PC-3 (cell line): ENCODE results near the gene SLC11A2. TPM values are rescaled to one million over a fixed set of nuclear protein-coding genes. Genes with fewer than 3 reads are reported as not detected.

ENCODE experiments used
- ATAC-seq: fragments of 200-7000 bp; cut with Tn5 transposase; 2 replicates; pipeline ENCODE4 v1.9.1; 2020; ENCODE audit warnings: mild to moderate bottlenecking, moderate library complexity
- BruUV-seq: library from RNA; stranded (reverse); fragments of 400-500 nt; replicated peaks from 2 replicates; lab custom pipeline; 2021; lab: Mats Ljungman, UMichigan
- CTCF ChIA-PET: fragments of 300-600 bp; sonication (Branson Sonifier 250); formaldehyde crosslinking; loops from one replicate; lab custom pipeline; 2022; ENCODE audit warnings: antibody characterized with exemption; lab: Charles Lee
- POLR2A ChIA-PET: fragments of 300-600 bp; sonication (Branson Sonifier 250); formaldehyde crosslinking; loops from one replicate; lab custom pipeline; 2022; ENCODE audit warnings: antibody characterized with exemption; ENCODE audit not compliant: unreplicated experiment; lab: Charles Lee
- DNase-seq: peaks from one replicate; pipeline ENCODE4 v3.0.0-alpha.2; 2015
- H2AFZ ChIP-seq: fragments of 300-600 bp; sonication (generic); 2 replicates; pipeline ENCODE4 v1.6.0; 2016; ENCODE audit warnings: antibody characterized with exemption, low read length
- H3F3A ChIP-seq: fragments of 300-600 bp; sonication (generic); one replicate; pipeline ENCODE4 v1.6.0; 2017; ENCODE audit warnings: antibody characterized with exemption, low read length, control low read depth, mild to moderate bottlenecking; ENCODE audit not compliant: unreplicated experiment
- H3K27ac ChIP-seq: fragments of 300-600 bp; sonication (generic); 2 replicates; pipeline ENCODE4 v1.5.1; 2016; ENCODE audit warnings: mild to moderate bottlenecking, low read length
- H3K27me3 ChIP-seq: fragments of 300-600 bp; sonication (generic); 2 replicates; pipeline ENCODE4 v1.6.1; 2016; ENCODE audit warnings: low read length, mixed read lengths
- H3K36me3 ChIP-seq: fragments of 300-600 bp; sonication (generic); 2 replicates; pipeline ENCODE4 v1.6.1; 2016; ENCODE audit warnings: low read depth, mixed run types, low read length, mixed read lengths
- H3K4me1 ChIP-seq: fragments of 300-600 bp; sonication (generic); 2 replicates; pipeline ENCODE4 v1.5.1; 2016; ENCODE audit warnings: low read length; ENCODE audit not compliant: insufficient read depth
- H3K4me2 ChIP-seq: fragments of 300-600 bp; sonication (generic); 2 replicates; pipeline ENCODE4 v1.6.0; 2016; ENCODE audit warnings: low read length
- H3K4me3 ChIP-seq: fragments of 300-600 bp; sonication (generic); 2 replicates; pipeline ENCODE4 v1.5.1; 2016; ENCODE audit warnings: mild to moderate bottlenecking, low read length, mixed read lengths
- H3K79me2 ChIP-seq: fragments of 300-600 bp; sonication (generic); 2 replicates; pipeline ENCODE4 v1.6.1; 2017; ENCODE audit warnings: low read length, mixed read lengths
- H3K9ac ChIP-seq: fragments of 300-600 bp; sonication (generic); 2 replicates; pipeline ENCODE4 v1.6.0; 2016; ENCODE audit warnings: mild to moderate bottlenecking, low read length
- H3K9me2 ChIP-seq: fragments of 300-600 bp; sonication (generic); replicated peaks from 2 replicates; pipeline ENCODE4 v1.6.1; 2016; ENCODE audit warnings: mixed run types, low read length, mixed read lengths
- H3K9me3 ChIP-seq: fragments of 300-600 bp; sonication (generic); 2 replicates; pipeline ENCODE4 v1.6.1; 2016; ENCODE audit warnings: low read length, mixed read lengths
- H4K20me1 ChIP-seq: fragments of 300-600 bp; sonication (generic); 2 replicates; pipeline ENCODE4 v1.6.1; 2016; ENCODE audit warnings: low read length, mixed read lengths
- EZH2 ChIP-seq: fragments of 300-600 bp; sonication (generic); IDR thresholded peaks from one replicate; pipeline ENCODE4 v1.6.1; 2017; ENCODE audit warnings: antibody characterized with exemption, mild to moderate bottlenecking, low read length; ENCODE audit not compliant: unreplicated experiment
- EZH2phosphoT487 ChIP-seq: fragments of 300-600 bp; sonication (generic); IDR thresholded peaks from 2 replicates; pipeline ENCODE4 v1.6.1; 2018; ENCODE audit warnings: mild to moderate bottlenecking, antibody characterized with exemption, low read length, borderline replicate concordance
- intact Hi-C: fragments of 100-400 bp; cut with micrococcal nuclease; formaldehyde crosslinking; loops from 2 replicates; pipeline ENCODE4 v1.9.0; 2023
- total RNA-seq: library from RNA; depleted of rRNA; stranded (reverse); fragments of >200 nt; gene quantifications from 2 replicates; pipeline ENCODE4 v1.2.3, GENCODE V29; 2014
- TF ChIP-seq, protein P1 (sequence below): fragments of 300-600 bp; sonication (generic); conservative IDR thresholded peaks from 2 replicates; pipeline ENCODE4 v1.5.1; 2017; ENCODE audit warnings: antibody characterized with exemption, low read depth, mild to moderate bottlenecking, low read length

SLC11A2 gene
- total RNA-seq, 1 experiment from 2014 or later: 38.8 TPM

DNA sequence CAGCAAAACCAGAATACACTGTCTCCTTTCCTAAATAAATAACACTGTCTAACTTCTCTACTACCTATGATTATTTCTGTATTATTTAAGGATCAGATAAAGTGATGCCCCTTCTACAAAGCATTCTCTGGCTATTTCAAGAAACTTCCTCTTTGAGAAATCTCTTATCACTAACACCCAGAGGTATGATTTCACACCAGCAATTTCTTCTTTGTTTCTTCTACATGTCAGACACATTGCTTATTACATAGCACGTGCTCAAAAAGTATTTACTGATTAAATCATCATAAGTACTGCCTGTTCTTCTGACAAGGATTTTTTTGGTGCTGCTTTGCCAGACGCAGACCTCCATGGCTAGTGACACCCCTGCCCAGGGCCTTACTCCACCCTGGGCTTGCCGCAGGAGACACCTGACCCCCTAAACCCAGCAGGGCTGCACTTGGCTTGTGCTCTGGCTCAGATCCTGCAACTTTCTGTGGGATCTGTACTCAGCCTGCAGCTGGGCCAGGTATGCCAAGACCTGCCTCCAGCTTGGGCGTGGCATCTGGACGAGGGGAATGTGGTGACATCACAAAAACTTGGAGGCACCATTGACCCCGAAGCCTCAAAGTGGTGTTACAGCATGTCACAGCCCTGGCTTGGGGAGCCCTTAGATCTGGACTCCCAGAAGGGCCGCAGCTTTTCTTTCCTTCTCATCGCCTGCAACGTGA is 89.2 kb downstream of the SLC11A2 start:
- no peak overlapping the region for H3K4me3 ChIP-seq
- H3K4me1 ChIP-seq: 0 out of 2 replicates have a peak, but pooled peaks cover 5% of the 10 kb centered on the region
- no peak overlapping the region for H3K27ac ChIP-seq
- no peaks in the 10 kb centered on the region for H4K20me1 ChIP-seq
- no TSS peak for BruUV-seq
- no peaks in the 10 kb centered on the region for H3K9me2 ChIP-seq
- ChIA-PET POLR2A (no interaction called here), CTCF (no interaction called here)
- no peak overlapping the region for H3K9ac ChIP-seq
- H3K9me3 ChIP-seq: no peaks in the 10 kb centered on the region
- no peak overlapping the region for H3K4me2 ChIP-seq
- DNase-seq (no peak), ATAC-seq (no peak)
- H3F3A ChIP-seq: no peaks in the 10 kb centered on the region
- H3K36me3 ChIP-seq: no peaks in the 10 kb centered on the region
- H2AFZ ChIP-seq: no peak overlapping the region
- no peak for TF ChIP-seq EZH2
- TF ChIP-seq, protein P1, sequence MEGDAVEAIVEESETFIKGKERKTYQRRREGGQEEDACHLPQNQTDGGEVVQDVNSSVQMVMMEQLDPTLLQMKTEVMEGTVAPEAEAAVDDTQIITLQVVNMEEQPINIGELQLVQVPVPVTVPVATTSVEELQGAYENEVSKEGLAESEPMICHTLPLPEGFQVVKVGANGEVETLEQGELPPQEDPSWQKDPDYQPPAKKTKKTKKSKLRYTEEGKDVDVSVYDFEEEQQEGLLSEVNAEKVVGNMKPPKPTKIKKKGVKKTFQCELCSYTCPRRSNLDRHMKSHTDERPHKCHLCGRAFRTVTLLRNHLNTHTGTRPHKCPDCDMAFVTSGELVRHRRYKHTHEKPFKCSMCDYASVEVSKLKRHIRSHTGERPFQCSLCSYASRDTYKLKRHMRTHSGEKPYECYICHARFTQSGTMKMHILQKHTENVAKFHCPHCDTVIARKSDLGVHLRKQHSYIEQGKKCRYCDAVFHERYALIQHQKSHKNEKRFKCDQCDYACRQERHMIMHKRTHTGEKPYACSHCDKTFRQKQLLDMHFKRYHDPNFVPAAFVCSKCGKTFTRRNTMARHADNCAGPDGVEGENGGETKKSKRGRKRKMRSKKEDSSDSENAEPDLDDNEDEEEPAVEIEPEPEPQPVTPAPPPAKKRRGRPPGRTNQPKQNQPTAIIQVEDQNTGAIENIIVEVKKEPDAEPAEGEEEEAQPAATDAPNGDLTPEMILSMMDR: no peak
- no peak for TF ChIP-seq EZH2phosphoT487
- H3K27me3 ChIP-seq: no peaks in the 10 kb centered on the region
- no peaks in the 10 kb centered on the region for H3K79me2 ChIP-seq
- intact Hi-C loops: no loop called here

DNA sequence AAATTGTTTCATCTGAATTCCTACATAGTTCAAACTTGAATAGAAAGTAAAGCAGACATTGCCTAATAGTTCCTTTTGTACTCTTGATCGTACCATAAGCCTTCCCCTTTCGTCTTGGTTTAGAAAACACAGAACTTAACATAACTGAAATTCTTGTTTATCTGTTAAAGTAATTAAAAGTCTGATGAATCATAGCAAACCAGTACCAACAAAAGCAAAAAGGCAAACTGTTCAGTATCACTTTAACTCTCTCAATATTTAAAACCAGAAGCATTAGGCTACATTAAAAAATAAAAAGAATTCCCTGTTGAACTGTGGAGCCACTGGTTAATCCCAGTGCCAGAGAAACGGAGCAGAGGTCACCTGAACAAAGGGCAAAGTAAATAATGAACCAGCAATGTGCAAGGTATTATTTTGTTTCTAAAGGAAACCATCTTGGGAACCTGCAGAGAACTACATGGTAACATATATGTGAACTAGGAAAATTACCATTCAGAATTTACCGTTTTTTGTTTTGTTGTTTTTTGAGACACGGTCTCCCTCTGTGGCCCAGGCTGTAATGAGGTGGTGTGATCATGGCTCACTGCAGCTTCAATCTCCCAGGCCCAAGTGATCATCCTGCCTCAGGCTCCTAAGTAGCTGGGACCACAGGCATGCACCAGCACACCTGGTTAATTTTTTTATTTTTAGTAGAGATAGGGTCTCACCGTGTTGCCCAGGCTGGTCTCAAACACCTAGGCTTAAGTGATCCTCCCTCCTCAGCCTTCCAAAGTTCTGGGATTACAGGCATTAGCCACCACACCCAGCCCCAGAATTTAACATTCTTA is 91.0 kb downstream of the SLC11A2 start:
- ATAC-seq (no peak), DNase-seq (no peak)
- TF ChIP-seq, protein P1: no peak
- no peak for TF ChIP-seq EZH2phosphoT487
- TF ChIP-seq EZH2: no peak
- Histone ChIP-seq H3K9ac (no peak overlapping the region), H3K27ac (no peak overlapping the region), H3K4me2 (no peak overlapping the region), H4K20me1 (no peaks in the 10 kb centered on the region), H3K4me1 (0 out of 2 replicates have a peak, but pooled peaks cover 5% of the 10 kb centered on the region), H3K27me3 (no peaks in the 10 kb centered on the region), H3K79me2 (no peaks in the 10 kb centered on the region), H3K36me3 (no peaks in the 10 kb centered on the region), H2AFZ (no peak overlapping the region), H3K9me2 (no peaks in the 10 kb centered on the region), H3K9me3 (no peaks in the 10 kb centered on the region), H3F3A (no peaks in the 10 kb centered on the region), H3K4me3 (no peak overlapping the region)
- no TSS peak for BruUV-seq
- CTCF ChIA-PET: no interaction called here
- POLR2A ChIA-PET: no interaction called here
- intact Hi-C loops: no loop called here
